AG10803 (cell line): ENCODE data around the gene NOXA1.
"Not testable (repeated sequence)": the region's sequence is repeated elsewhere in the genome, so short reads cannot be mapped to it uniquely, and the experiment has no call there.

Experiments
- DNase-seq: peaks from one replicate; pipeline ENCODE4 v3.0.0; 2010; ENCODE audit warnings: low read depth
- H3K4me3 ChIP-seq: 2 replicates; pipeline ENCODE4 v1.5.1; 2011; ENCODE audit warnings: mild to moderate bottlenecking, low read length, control low read depth
- CTCF ChIP-seq: conservative IDR thresholded peaks from 2 replicates; pipeline ENCODE4 v1.5.1; 2011; ENCODE audit warnings: mild to moderate bottlenecking, low read length, control low read depth, inconsistent platforms

The NOXA1 gene

GRCh38 chr9:137422604-137423513 is at the start of gene NOXA1, which contains the start of gene EXD3:
NOXA1 (plus strand) TSS chr9:137423393; CDS start chr9:137423530, 137 bp downstream.
EXD3 (minus strand) TSS chr9:137423162; CDS start chr9:137395357, 27,805 bp downstream.
- peak within 1 kb of the TSS; percentile 75 for H3K4me3 ChIP-seq

GRCh38 chr9:137373611-137373980 is 49.6 kb upstream of the NOXA1 start:
- H3K4me3 ChIP-seq, result no peak overlapping the region
- DNase-seq, result no peak
- no peak for TF ChIP-seq CTCF

More at GRCh38 chr9:137422604-137423513, at the start of gene NOXA1, which contains the start of gene EXD3:
- 0 out of 2 replicates have a peak, but pooled peaks have one; percentile 28 for TF ChIP-seq CTCF
- peak; percentile 89 for DNase-seq

GRCh38 chr9:137374131-137374845 is 48.9 kb upstream of the NOXA1 start:
- no peak for DNase-seq
- H3K4me3 ChIP-seq, result no peak overlapping the region
- no peak for TF ChIP-seq CTCF

GRCh38 chr9:137375321-137376058 is 47.7 kb upstream of the NOXA1 start:
- DNase-seq, result no peak
- no peak for TF ChIP-seq CTCF
- no peak overlapping the region for H3K4me3 ChIP-seq

GRCh38 chr9:137376386-137376785 is 46.8 kb upstream of the NOXA1 start:
- no peak for TF ChIP-seq CTCF
- DNase-seq, result no peak
- H3K4me3 ChIP-seq, result no peak overlapping the region

GRCh38 chr9:137378688-137379410 is 44.3 kb upstream of the NOXA1 start:
- DNase-seq, H3K4me3 ChIP-seq: not testable (repeated sequence)
